Measurements from ENCODE around the gene AIFM1.
"Not testable (repeated sequence)": the region's sequence is repeated elsewhere in the genome, so short reads cannot be mapped to it uniquely, and the experiment has no call there.

Gene AIFM1

DNA sequence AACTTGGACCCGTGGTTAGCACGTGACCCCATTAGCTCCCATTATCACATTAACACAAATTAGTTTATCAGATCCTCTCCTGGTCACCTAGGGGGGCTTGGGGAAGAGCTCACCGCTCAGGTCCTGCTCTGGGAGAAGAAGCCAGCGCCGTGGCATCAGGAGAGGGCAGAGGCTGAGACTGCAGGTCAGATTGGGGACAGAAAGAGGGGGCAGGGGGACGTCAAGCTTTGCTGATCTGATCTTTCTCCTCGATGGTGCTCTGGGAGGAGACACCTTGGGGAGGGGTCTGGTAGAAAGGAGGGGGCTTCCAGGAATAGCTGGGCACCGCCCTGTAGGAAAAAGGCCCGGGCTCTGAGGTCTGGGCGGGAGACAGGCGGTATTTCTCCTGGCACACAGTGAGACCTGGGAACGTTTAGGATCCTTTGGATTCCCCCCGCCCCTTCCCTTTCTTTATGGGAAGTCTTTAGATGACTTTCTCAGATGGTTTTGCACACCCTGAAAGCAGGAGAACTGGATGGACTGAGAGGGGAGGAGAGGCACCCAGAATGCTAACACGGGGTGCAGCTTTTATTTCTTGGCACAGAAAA lies 46.2 kb downstream of the AIFM1 start:
- in situ Hi-C loops (cut with MboI; ENCODE audit: low sequenced_read_pairs) = no loop called here

GRCh38 chrX:130118441-130119311 lies 47.0 kb downstream of the AIFM1 start:
- in situ Hi-C loops (cut with MboI; ENCODE audit: low sequenced_read_pairs) = no loop called here

DNA sequence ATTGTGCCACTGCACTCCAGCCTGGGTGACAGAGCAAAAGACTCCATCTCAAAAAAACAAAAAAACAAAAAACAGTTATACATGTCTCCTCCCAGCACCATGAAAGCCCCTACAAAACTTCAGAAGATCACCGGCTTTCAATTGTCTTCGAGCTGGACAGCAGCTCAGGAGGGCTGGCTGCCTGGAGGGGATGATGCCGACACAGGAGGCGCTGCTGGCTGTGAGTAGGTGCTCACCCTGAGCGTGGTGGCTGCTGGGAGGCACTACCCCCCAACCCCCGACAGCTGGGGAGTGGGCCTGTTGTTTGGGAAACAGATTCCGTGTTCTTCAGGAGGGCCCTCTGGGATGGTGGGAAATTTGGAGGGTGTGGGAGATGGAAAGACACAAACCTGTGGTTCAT lies 48.5 kb downstream of the AIFM1 start:
- in situ Hi-C loops (cut with MboI; ENCODE audit: low sequenced_read_pairs) = no loop called here

GRCh38 chrX:130115119-130115885 lies 50.3 kb downstream of the AIFM1 start:
- in situ Hi-C loops (cut with MboI; ENCODE audit: low sequenced_read_pairs) = not testable (repeated sequence)

DNA sequence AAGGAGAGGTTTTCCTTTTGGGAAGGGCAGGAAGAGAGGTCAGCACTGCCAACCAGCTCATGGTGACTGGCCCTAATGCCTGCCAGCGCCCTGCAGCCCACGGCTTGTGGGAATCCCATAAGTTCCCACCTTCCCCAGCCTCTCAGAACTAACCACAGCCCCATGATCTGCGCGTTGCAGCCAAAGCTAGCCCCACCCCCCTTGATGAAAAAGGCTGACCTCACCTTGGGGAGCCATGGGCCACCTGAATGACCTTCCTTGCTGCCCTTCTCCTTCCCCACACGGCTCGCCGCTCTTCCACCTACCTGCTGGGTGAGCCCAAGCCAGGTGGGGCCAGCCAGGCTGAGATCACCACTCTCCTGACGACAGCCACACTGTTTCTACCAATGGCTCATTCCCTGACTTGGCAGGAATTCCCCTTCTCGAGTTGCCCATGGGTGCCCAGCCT lies 51.5 kb downstream of the AIFM1 start:
- in situ Hi-C loops (cut with MboI; ENCODE audit: low sequenced_read_pairs) = no loop called here

GRCh38 chrX:130111220-130112154 lies 54.2 kb downstream of the AIFM1 start:
- in situ Hi-C loops (cut with MboI; ENCODE audit: low sequenced_read_pairs) = no loop called here

- in situ Hi-C loops (cut with MboI; ENCODE audit: low sequenced_read_pairs) = no loop called here
These were observed 55.0 kb downstream of the AIFM1 start, which contains the start of gene ELF4 for GRCh38 chrX:130110379-130111219. Gene ELF4 (minus strand): TSS chrX:130110497. CDS start chrX:130081330, 29,167 bp downstream.

DNA sequence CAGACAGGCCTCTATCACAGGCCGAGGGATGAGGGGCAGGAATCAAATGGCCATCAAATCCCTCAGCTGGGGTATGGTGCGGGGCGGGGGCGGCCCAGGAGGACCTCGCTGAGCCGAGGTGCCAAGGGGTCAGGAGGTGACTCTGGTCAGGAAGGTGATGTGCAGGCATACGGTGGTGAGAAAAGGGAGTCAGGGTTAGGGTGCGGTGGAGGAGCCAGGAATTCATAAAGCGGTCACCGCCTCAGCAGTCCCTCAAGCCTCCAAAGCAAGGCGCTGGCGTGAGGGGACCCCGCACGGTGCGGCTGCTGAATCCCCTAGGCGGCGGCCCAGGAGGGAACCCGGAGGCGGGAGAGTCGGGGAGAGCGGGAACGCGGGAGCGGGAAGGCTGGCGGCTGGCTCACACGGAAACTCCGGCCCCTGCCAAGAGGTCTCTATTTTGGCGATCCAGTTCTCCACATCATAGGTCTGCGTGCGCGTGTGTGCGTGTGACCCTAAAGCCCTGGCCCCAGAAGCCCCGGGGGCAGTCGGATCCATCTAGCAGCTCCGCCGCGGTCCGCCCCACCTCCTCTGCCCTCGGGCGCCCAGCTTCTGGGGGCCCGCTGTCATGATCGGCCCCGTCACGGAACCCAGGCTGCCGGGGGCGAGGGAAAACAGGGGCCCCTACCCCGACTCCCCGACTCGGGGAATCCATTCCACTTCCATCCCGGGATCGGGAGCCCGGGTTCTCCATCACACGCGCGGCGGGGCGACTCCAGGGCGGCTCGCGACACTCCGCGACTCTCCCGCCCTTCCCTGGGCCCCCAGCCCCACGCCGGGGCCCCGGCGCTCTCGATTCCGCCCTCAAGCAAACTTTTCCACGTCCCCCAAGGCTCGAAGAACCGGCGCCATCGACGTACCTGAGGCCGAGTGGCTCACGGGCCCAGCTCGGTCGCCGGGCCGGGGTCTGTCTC lies 55.9 kb downstream of the AIFM1 start:
- in situ Hi-C loops (cut with MboI; ENCODE audit: low sequenced_read_pairs) = no loop called here

- in situ Hi-C loops (cut with MboI; ENCODE audit: low sequenced_read_pairs) = no loop called here
These were observed 56.8 kb downstream of the AIFM1 start for GRCh38 chrX:130108647-130109428.

GRCh38 chrX:130106071-130106470 lies 59.6 kb downstream of the AIFM1 start:
- in situ Hi-C loops (cut with MboI; ENCODE audit: low sequenced_read_pairs) = no loop called here

- in situ Hi-C loops (cut with MboI; ENCODE audit: low sequenced_read_pairs) = no loop called here
These were observed 60.4 kb downstream of the AIFM1 start for GRCh38 chrX:130105244-130105643.

GRCh38 chrX:130103605-130104004 lies 62.0 kb downstream of the AIFM1 start:
- in situ Hi-C loops (cut with MboI; ENCODE audit: low sequenced_read_pairs) = no loop called here

DNA sequence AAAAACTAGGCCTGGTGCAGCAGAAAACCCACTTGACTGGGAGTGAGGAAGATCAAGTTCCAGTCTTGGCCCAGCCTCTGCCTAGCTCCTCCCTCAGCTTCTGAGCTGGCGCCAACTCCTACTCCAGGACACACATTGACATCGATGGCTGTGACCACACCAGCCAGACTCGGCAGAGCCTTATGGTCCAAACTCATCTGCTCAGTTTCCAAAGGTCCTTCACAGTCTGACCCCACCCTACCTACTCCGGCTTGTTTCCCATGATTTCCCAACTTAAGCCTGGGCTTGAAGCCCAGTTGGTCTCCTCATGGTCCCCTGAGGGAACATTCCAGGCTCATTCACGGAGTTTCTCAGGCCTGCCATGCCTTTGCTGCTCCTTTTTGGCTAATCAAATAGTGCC lies 65.5 kb downstream of the AIFM1 start:
- in situ Hi-C loops (cut with MboI; ENCODE audit: low sequenced_read_pairs) = no loop called here

- in situ Hi-C loops (cut with MboI; ENCODE audit: low sequenced_read_pairs) = no loop called here
These were observed 67.5 kb downstream of the AIFM1 start for GRCh38 chrX:130098210-130098552.

GRCh38 chrX:130097507-130098209 lies 68.0 kb downstream of the AIFM1 start:
- in situ Hi-C loops (cut with MboI; ENCODE audit: low sequenced_read_pairs) = no loop called here

- in situ Hi-C loops (cut with MboI; ENCODE audit: low sequenced_read_pairs) = no loop called here
These were observed 70.2 kb downstream of the AIFM1 start for GRCh38 chrX:130095249-130096030.

Measured in hTERT RPE-1 (cell line).